D721Med (cell line): Measurements from ENCODE around the gene TDP2.

Experiments
- DNase-seq: peaks from one replicate; pipeline ENCODE4 v3.0.0; 2011; ENCODE audit warnings: low spot score; ENCODE audit not compliant: insufficient read length
- FAIRE-seq: peaks from 2 replicates; lab custom pipeline; 2011; peaks lifted over from hg19 to GRCh38; lab: Jason Lieb, UNC
- CTCF ChIP-seq: IDR thresholded peaks from 2 replicates; pipeline ENCODE4 v1.5.1; 2012; ENCODE audit warnings: mild to moderate bottlenecking, control low read depth; ENCODE audit not compliant: insufficient read depth; ENCODE audit errors: missing control alignments

TDP2 gene

GRCh38 chr6:24613361-24614042 is 53.2 kb downstream of the TDP2 start:
- TF ChIP-seq CTCF: no peak
- DNase-seq (no peak), FAIRE-seq (no peak)

GRCh38 chr6:24610672-24611071 is 56.0 kb downstream of the TDP2 start:
- no peak for DNase-seq
- FAIRE-seq: no peak
- TF ChIP-seq CTCF: no peak

- no peak for DNase-seq
- no peak for FAIRE-seq
- no peak for TF ChIP-seq CTCF
These were observed 59.2 kb downstream of the TDP2 start for GRCh38 chr6:24607310-24608105.

- no peak for FAIRE-seq
- no peak for TF ChIP-seq CTCF
- no peak for DNase-seq
These were observed 60.3 kb downstream of the TDP2 start for GRCh38 chr6:24606200-24606930.

GRCh38 chr6:24603241-24603640 is 63.5 kb downstream of the TDP2 start:
- no peak for TF ChIP-seq CTCF
- DNase-seq: no peak
- no peak for FAIRE-seq

- no peak for TF ChIP-seq CTCF
- FAIRE-seq (no peak), DNase-seq (no peak)
These were observed 65.8 kb downstream of the TDP2 start for GRCh38 chr6:24600903-24601302.
